ENCODE results near the gene EDAR. TPM values are rescaled to one million over a fixed set of nuclear protein-coding genes. Genes with fewer than 3 reads are reported as not detected.
A peak's percentile ranks its signal among the peaks of the same experiment; 100 is the strongest.

The EDAR gene
- total and polyA plus RNA-seq, 5 donors from 2014 or later, result 1.4 to 6.7 (median 3.2) TPM

DNA sequence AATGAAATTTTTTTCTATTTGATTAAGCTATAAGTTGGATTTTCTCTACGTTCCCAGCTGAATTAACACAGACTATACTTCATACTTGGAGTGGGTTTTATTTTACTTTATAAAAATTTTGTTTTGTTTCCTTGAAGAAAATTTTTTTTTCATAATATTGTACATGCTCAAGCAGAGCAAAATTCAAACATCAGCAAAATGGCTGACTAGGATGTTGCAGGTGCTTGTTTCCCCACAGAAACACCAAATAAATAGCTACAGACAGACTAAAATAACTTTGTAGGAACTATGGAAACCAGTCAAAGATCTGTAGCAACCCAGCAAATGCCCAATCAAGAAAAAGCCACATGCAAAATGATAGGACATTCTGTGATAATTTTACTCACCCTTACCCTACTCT is 120.1 kb downstream of the EDAR start:
- Mint-ChIP-seq H3K36me3 (peaks cover 34% of the 10 kb centered on the region), H3K9me3 (peaks cover 6 to 23% (median 8%) of the 10 kb centered on the region in 7 donors), H3K27me3 (no peaks in the 10 kb centered on the region), H3K27ac (no peak overlapping the region), H3K4me3 (no peak overlapping the region), H3K4me1 (peaks cover 0 to 2% (median 0%) of the 10 kb centered on the region in 4 donors)
- ATAC-seq (ENCODE audit: low read depth in 2 of 2) (no peak), DNase-seq (no peak)
- Histone ChIP-seq H3K27ac (ENCODE audit: insufficient read depth, low read length, poor library complexity, severe bottlenecking) (no peak overlapping the region), H3K9me3 (ENCODE audit: control insufficient read depth in 2 of 2, low read length in 2 of 2) (peaks cover 13 to 19% of the 10 kb centered on the region in 2 experiments), H3K36me3 (ENCODE audit: control insufficient read depth, insufficient read depth, low read length) (peaks cover 2% of the 10 kb centered on the region), H3K4me1 (ENCODE audit: control insufficient read depth, insufficient read depth, low read length, poor library complexity, severe bottlenecking) (no peaks in the 10 kb centered on the region), H3K4me3 (ENCODE audit: low read depth, low read length) (no peak overlapping the region), H3K27me3 (ENCODE audit: control insufficient read depth, insufficient read depth, low read length) (no peaks in the 10 kb centered on the region)

DNA sequence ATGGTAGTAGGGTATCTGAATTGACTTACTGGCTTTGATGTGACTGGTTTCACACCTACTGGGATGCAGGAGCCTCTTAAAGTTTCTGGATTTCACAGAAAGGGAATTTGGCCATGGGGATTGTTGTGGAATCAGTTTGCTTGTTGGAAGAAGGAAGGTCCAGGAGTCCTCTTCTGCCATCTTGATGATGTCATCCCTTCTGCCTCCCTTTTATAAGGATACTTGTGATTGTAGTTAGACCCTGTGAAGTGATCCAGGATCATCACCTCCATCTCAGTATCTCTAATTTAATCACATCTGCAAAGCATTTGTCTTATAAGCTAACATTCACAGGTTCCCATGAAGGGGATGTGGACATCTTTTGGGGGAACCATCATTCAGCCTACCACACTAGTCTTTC is 123.0 kb downstream of the EDAR start:
- no peaks in the 10 kb centered on the region for H3K27me3 ChIP-seq (ENCODE audit: control insufficient read depth, insufficient read depth, low read length)
- H3K4me1 Mint-ChIP-seq, result peaks cover 0 to 2% (median 0%) of the 10 kb centered on the region in 4 donors
- no peak for DNase-seq
- H3K4me3 ChIP-seq (ENCODE audit: low read depth, low read length), result no peak overlapping the region
- H3K27ac ChIP-seq (ENCODE audit: insufficient read depth, low read length, poor library complexity, severe bottlenecking), result no peak overlapping the region
- peaks cover 2% of the 10 kb centered on the region for H3K36me3 ChIP-seq (ENCODE audit: control insufficient read depth, insufficient read depth, low read length)
- H3K4me1 ChIP-seq (ENCODE audit: control insufficient read depth, insufficient read depth, low read length, poor library complexity, severe bottlenecking), result no peaks in the 10 kb centered on the region
- no peaks in the 10 kb centered on the region for H3K27me3 Mint-ChIP-seq
- H3K9me3 Mint-ChIP-seq, result peaks cover 6 to 18% (median 8%) of the 10 kb centered on the region in 7 donors
- H3K36me3 Mint-ChIP-seq, result peaks cover 29% of the 10 kb centered on the region
- H3K9me3 ChIP-seq (ENCODE audit: control insufficient read depth in 2 of 2, low read length in 2 of 2), result peaks cover 13 to 19% of the 10 kb centered on the region in 2 experiments
- no peak for ATAC-seq (ENCODE audit: low read depth in 2 of 2)
- H3K4me3 Mint-ChIP-seq, result no peak overlapping the region
- H3K27ac Mint-ChIP-seq, result no peak overlapping the region

DNA sequence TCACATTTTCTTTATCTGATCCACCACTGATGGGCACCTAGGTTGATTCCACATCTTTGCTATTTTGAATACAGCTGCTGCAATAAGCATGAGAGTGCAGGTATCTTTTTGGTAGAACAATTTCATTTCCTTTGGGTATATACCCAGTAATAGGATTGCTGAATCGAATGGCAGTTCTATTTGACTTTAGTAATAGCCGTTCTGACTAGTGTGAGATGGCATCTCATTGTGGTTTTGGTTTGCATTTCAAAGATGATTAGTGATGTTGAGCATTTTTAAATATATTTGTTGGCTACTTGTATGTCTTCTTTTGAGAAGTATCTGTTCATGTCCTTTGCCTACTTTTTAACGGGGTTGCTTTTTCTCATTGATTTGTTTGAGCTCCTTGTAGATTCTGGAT is 130.1 kb downstream of the EDAR start:
- no peak for ATAC-seq (ENCODE audit: low read depth in 2 of 2)
- H3K36me3 ChIP-seq (ENCODE audit: control insufficient read depth, insufficient read depth, low read length), result no peaks in the 10 kb centered on the region
- peaks cover 11% of the 10 kb centered on the region for H3K36me3 Mint-ChIP-seq
- H3K9me3 ChIP-seq (ENCODE audit: control insufficient read depth in 2 of 2, low read length in 2 of 2), result no peaks in the 10 kb centered on the region
- peak overlapping the region in 1 of 3 donors; percentile 63 for H3K27ac Mint-ChIP-seq
- DNase-seq, result no peak
- no peaks in the 10 kb centered on the region for H3K4me1 ChIP-seq (ENCODE audit: control insufficient read depth, insufficient read depth, low read length, poor library complexity, severe bottlenecking)
- H3K27me3 Mint-ChIP-seq, result no peaks in the 10 kb centered on the region
- H3K27me3 ChIP-seq (ENCODE audit: control insufficient read depth, insufficient read depth, low read length), result no peaks in the 10 kb centered on the region
- H3K27ac ChIP-seq (ENCODE audit: insufficient read depth, low read length, poor library complexity, severe bottlenecking), result no peak overlapping the region
- H3K4me3 Mint-ChIP-seq, result no peak overlapping the region
- H3K4me1 Mint-ChIP-seq, result peaks cover 3 to 12% (median 6%) of the 10 kb centered on the region in 4 donors
- no peaks in the 10 kb centered on the region for H3K9me3 Mint-ChIP-seq
- no peak overlapping the region for H3K4me3 ChIP-seq (ENCODE audit: low read depth, low read length)

DNA sequence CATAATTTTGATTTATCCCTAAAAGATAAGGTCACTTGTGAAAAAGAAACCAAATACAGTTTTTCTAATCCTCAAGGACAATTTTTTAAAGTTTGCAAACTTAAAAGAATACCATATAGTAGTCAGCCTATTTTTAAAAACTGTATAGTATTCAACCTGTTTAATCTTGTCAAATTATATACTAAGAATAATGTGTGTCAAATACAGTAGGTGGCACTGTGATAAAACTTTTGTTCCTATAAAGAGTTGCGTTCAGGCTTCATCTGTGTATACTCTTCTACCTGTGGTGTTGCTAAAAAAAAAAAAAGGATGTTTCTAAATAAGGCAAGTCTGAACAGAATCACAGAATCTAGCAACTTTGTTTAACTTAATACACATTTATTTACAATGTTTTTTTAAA is 133.8 kb downstream of the EDAR start:
- ATAC-seq (ENCODE audit: low read depth in 2 of 2), result peak; percentile 57 to 75
- no peak overlapping the region for H3K27ac ChIP-seq (ENCODE audit: insufficient read depth, low read length, poor library complexity, severe bottlenecking)

DNA sequence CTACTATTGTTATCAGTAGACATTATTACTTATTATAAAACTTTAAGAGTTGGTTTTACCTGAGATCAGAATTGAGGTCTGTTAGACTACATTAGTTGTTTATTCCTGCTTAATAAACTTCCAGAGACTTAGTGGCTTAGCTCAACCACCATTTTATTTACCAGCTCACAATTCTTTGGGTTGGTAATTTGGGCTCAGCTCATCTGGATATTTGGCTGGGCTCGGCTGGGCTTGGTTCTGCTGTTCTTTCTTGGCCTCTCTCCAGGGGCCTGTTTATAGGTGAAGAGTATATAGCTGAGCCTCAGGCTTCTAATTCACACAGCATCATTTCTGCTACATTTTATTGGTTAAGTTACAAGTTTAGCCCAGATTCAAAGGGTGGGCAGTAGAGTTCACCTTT is 134.5 kb downstream of the EDAR start:
- Mint-ChIP-seq H3K27ac (no peak overlapping the region), H3K9me3 (no peaks in the 10 kb centered on the region), H3K36me3 (peaks cover 17% of the 10 kb centered on the region), H3K4me1 (peaks cover 3 to 12% (median 6%) of the 10 kb centered on the region in 4 donors), H3K4me3 (no peak overlapping the region), H3K27me3 (no peaks in the 10 kb centered on the region)
- DNase-seq, result no peak
- H3K27ac ChIP-seq (ENCODE audit: insufficient read depth, low read length, poor library complexity, severe bottlenecking), result no peak overlapping the region
- no peak overlapping the region for H3K4me3 ChIP-seq (ENCODE audit: low read depth, low read length)
- H3K36me3 ChIP-seq (ENCODE audit: control insufficient read depth, insufficient read depth, low read length), result no peaks in the 10 kb centered on the region
- ATAC-seq (ENCODE audit: low read depth in 2 of 2), result no peak
- H3K9me3 ChIP-seq (ENCODE audit: control insufficient read depth in 2 of 2, low read length in 2 of 2), result no peaks in the 10 kb centered on the region
- no peaks in the 10 kb centered on the region for H3K27me3 ChIP-seq (ENCODE audit: control insufficient read depth, insufficient read depth, low read length)
- H3K4me1 ChIP-seq (ENCODE audit: control insufficient read depth, insufficient read depth, low read length, poor library complexity, severe bottlenecking), result no peaks in the 10 kb centered on the region

More for the DNA sequence above, 133.8 kb downstream of the EDAR start:
- peak in 2 of 3 donors; percentile 46 to 55 for DNase-seq
- Histone ChIP-seq H3K4me1 (ENCODE audit: control insufficient read depth, insufficient read depth, low read length, poor library complexity, severe bottlenecking) (no peaks in the 10 kb centered on the region), H3K36me3 (ENCODE audit: control insufficient read depth, insufficient read depth, low read length) (no peaks in the 10 kb centered on the region), H3K9me3 (ENCODE audit: control insufficient read depth in 2 of 2, low read length in 2 of 2) (no peaks in the 10 kb centered on the region), H3K4me3 (ENCODE audit: low read depth, low read length) (no peak overlapping the region), H3K27me3 (ENCODE audit: control insufficient read depth, insufficient read depth, low read length) (no peaks in the 10 kb centered on the region)
- H3K4me1 Mint-ChIP-seq, result peaks cover 3 to 12% (median 6%) of the 10 kb centered on the region in 4 donors
- no peak overlapping the region for H3K27ac Mint-ChIP-seq
- H3K27me3 Mint-ChIP-seq, result no peaks in the 10 kb centered on the region
- peaks cover 16% of the 10 kb centered on the region for H3K36me3 Mint-ChIP-seq
- H3K4me3 Mint-ChIP-seq, result no peak overlapping the region
- no peaks in the 10 kb centered on the region for H3K9me3 Mint-ChIP-seq

DNA sequence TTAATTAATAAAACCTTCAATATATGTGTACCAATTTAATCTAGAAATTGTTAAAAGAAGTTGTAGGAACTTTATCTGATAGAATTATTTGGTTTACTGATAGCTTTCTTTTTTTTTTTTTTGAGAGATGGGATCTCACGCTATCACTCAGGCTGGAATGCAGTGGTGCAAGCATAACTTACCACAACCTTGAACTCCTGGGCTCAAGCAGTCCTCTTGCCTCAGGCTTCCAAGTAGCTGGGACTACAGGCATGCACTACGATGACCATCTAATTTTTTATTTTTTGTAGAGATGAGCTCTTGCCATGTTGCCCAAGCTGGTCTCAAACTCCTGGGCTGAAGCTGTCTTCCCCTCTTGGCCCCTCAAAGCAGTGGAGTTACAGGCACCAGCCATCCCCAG is 135.6 kb downstream of the EDAR start:
- Histone ChIP-seq H3K4me1 (ENCODE audit: control insufficient read depth, insufficient read depth, low read length, poor library complexity, severe bottlenecking) (no peaks in the 10 kb centered on the region), H3K9me3 (ENCODE audit: control insufficient read depth in 2 of 2, low read length in 2 of 2) (no peaks in the 10 kb centered on the region), H3K36me3 (ENCODE audit: control insufficient read depth, insufficient read depth, low read length) (peaks cover 2% of the 10 kb centered on the region), H3K27ac (ENCODE audit: insufficient read depth, low read length, poor library complexity, severe bottlenecking) (no peak overlapping the region), H3K27me3 (ENCODE audit: control insufficient read depth, insufficient read depth, low read length) (no peaks in the 10 kb centered on the region), H3K4me3 (ENCODE audit: low read depth, low read length) (no peak overlapping the region)
- no peak for ATAC-seq (ENCODE audit: low read depth in 2 of 2)
- no peaks in the 10 kb centered on the region for H3K9me3 Mint-ChIP-seq
- H3K27ac Mint-ChIP-seq, result no peak overlapping the region
- no peak overlapping the region for H3K4me3 Mint-ChIP-seq
- peaks cover 12% of the 10 kb centered on the region for H3K36me3 Mint-ChIP-seq
- H3K27me3 Mint-ChIP-seq, result no peaks in the 10 kb centered on the region
- H3K4me1 Mint-ChIP-seq, result peaks cover 3 to 7% (median 4%) of the 10 kb centered on the region in 4 donors
- no peak for DNase-seq

DNA sequence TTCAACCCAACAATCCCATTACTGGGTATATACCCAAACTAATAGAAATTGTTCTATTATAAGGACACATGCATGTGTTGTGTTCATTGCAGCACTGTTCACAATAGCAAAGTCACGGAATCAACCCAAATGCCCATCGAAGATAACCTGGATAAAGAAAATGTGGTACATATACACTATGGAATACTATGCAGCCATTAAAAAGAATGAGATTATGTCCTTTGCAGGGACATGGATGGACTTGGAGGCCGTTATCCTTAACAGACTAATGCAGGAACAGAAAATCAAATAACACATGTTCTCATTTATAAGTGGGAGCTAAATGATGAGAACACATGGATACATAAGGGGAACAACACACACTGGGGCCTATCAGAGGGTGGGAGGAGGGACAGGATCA is 136.6 kb downstream of the EDAR start:
- Histone ChIP-seq H3K4me1 (ENCODE audit: control insufficient read depth, insufficient read depth, low read length, poor library complexity, severe bottlenecking) (no peaks in the 10 kb centered on the region), H3K27me3 (ENCODE audit: control insufficient read depth, insufficient read depth, low read length) (no peaks in the 10 kb centered on the region), H3K36me3 (ENCODE audit: control insufficient read depth, insufficient read depth, low read length) (peaks cover 2% of the 10 kb centered on the region), H3K9me3 (ENCODE audit: control insufficient read depth in 2 of 2, low read length in 2 of 2) (no peaks in the 10 kb centered on the region), H3K4me3 (ENCODE audit: low read depth, low read length) (no peak overlapping the region), H3K27ac (ENCODE audit: insufficient read depth, low read length, poor library complexity, severe bottlenecking) (no peak overlapping the region)
- Mint-ChIP-seq H3K9me3 (no peaks in the 10 kb centered on the region), H3K27me3 (no peaks in the 10 kb centered on the region), H3K36me3 (peaks cover 9% of the 10 kb centered on the region), H3K27ac (no peak overlapping the region), H3K4me3 (no peak overlapping the region), H3K4me1 (peaks cover 3 to 7% (median 4%) of the 10 kb centered on the region in 4 donors)
- ATAC-seq (ENCODE audit: low read depth in 2 of 2), result no peak
- DNase-seq, result no peak

DNA sequence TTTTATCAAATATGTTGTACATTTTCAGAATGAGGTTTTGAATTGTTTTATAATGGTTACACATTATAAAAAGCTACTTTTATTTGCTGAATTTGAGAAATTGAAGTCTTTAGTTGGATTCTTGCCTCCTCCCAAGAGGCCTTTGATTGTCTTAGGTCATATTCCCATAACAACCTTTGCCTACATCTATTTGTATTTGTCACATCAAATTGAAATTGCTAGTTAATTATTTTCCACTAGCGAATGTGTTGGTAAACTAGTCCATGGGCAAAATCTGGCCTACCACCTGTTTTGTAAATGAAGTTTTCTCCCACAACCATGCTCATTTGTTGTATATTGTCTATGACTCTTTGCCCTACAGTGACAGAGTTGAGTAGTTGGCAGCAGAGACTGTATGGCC is 142.0 kb downstream of the EDAR start:
- Histone ChIP-seq H3K4me1 (ENCODE audit: control insufficient read depth, insufficient read depth, low read length, poor library complexity, severe bottlenecking) (no peaks in the 10 kb centered on the region), H3K27me3 (ENCODE audit: control insufficient read depth, insufficient read depth, low read length) (no peaks in the 10 kb centered on the region), H3K9me3 (ENCODE audit: control insufficient read depth in 2 of 2, low read length in 2 of 2) (no peaks in the 10 kb centered on the region), H3K27ac (ENCODE audit: insufficient read depth, low read length, poor library complexity, severe bottlenecking) (no peak overlapping the region), H3K36me3 (ENCODE audit: control insufficient read depth, insufficient read depth, low read length) (peaks cover 2% of the 10 kb centered on the region), H3K4me3 (ENCODE audit: low read depth, low read length) (no peak overlapping the region)
- peaks cover 20% of the 10 kb centered on the region for H3K36me3 Mint-ChIP-seq
- H3K27me3 Mint-ChIP-seq, result no peaks in the 10 kb centered on the region
- no peak overlapping the region for H3K4me3 Mint-ChIP-seq
- no peaks in the 10 kb centered on the region for H3K4me1 Mint-ChIP-seq
- no peak for DNase-seq
- ATAC-seq (ENCODE audit: low read depth in 2 of 2), result no peak
- H3K27ac Mint-ChIP-seq, result no peak overlapping the region
- H3K9me3 Mint-ChIP-seq, result no peaks in the 10 kb centered on the region
